MM.1S (cell line): ENCODE measurements around the gene SP4.

Source experiments
- CTCF ChIP-seq: fragments of 300-600 bp; sonication (generic); IDR thresholded peaks from 2 replicates; pipeline ENCODE4 v1.5.1; 2016; ENCODE audit warnings: antibody characterized with exemption, low read length, mixed read lengths
- EZH2 ChIP-seq: fragments of 300-600 bp; sonication (generic); optimal IDR thresholded peaks from 2 replicates; pipeline ENCODE3; 2017; ENCODE audit warnings: low read depth, mild to moderate bottlenecking, antibody characterized with exemption, low read length, mixed read lengths
- EZH2phosphoT487 ChIP-seq: fragments of 300-600 bp; sonication (generic); IDR thresholded peaks from 2 replicates; pipeline ENCODE4 v1.6.1; 2018; ENCODE audit warnings: antibody characterized with exemption, low read length

GRCh38 chr7:21426286-21427181, 1.3 kb upstream of the SP4 start:
- TF ChIP-seq CTCF (no peak), EZH2 (no peak), EZH2phosphoT487 (no peak)
